Vagina (tissue), 2 donors: ENCODE data around the gene NELL1. TPM values are rescaled to one million over a fixed set of nuclear protein-coding genes. Genes with fewer than 3 reads are reported as not detected.

ENCODE experiments used
- DNase-seq, 2 donors: peaks; one replicate each; pipeline ENCODE4 v3.0.0-alpha.2; 2017; ENCODE audit errors: extremely low spot score in 2 of 2
- H3K27ac ChIP-seq: fragments of 200-600 bp; sonication (generic); one replicate; pipeline ENCODE4 v1.5.1; 2019
- H3K27me3 ChIP-seq: fragments of 200-600 bp; sonication (generic); one replicate; pipeline ENCODE4 v1.5.1; 2019
- H3K36me3 ChIP-seq, 2 donors: fragments of 200-600 bp; sonication (generic); one replicate each; pipeline ENCODE4 v1.5.1; 2017 to 2019
- H3K4me1 ChIP-seq: fragments of 200-600 bp; sonication (generic); one replicate; pipeline ENCODE4 v1.5.1; 2019
- H3K4me3 ChIP-seq, 2 donors: fragments of 200-600 bp; sonication (generic); 1 replicate in 1 of 2; 2 replicates in 1 of 2; pipeline ENCODE4 v1.5.1; 2016 to 2019
- H3K9me3 ChIP-seq: fragments of 200-600 bp; sonication (generic); one replicate; pipeline ENCODE4 v1.5.1; 2019
- CTCF ChIP-seq, 3 experiments: fragments of 450-650 bp in 2 of 3; fragments of 200-600 bp in 1 of 3; sonication (generic) in 1 of 3; IDR thresholded peaks; one replicate each; pipeline ENCODE4 v1.5.1; 2017 to 2019; ENCODE audit warnings: antibody characterized with exemption in 3 of 3, mild to moderate bottlenecking in 2 of 3, moderate library complexity in 2 of 3
- POLR2A ChIP-seq, 2 donors: fragments of 450-650 bp; IDR thresholded peaks; one replicate each; pipeline ENCODE4 v1.6.1; 2017; ENCODE audit warnings: antibody characterized with exemption in 2 of 2, mild to moderate bottlenecking in 2 of 2, moderate library complexity in 2 of 2
- POLR2AphosphoS5 ChIP-seq, 2 donors: sonication (generic); formaldehyde crosslinking; IDR thresholded peaks; one replicate each; pipeline ENCODE4 v1.9.0; 2017; ENCODE audit warnings: antibody characterized with exemption in 2 of 2, mild to moderate bottlenecking in 2 of 2, low read depth in 1 of 2; ENCODE audit not compliant: insufficient read depth in 1 of 2
- intact Hi-C: fragments of 100-400 bp; cut with DNase I; formaldehyde crosslinking; loops from one replicate; pipeline ENCODE4 v1.15.1; 2023
- total RNA-seq: library from RNA; depleted of rRNA; stranded (reverse); fragments of >200 nt; gene quantifications from one replicate; pipeline ENCODE4 v1.2.3, GENCODE V29; 2016

NELL1 gene
- total RNA-seq, 1 donor from 2014 or later, result 0.49 TPM

GRCh38 chr11:20875889-20876288, 206.5 kb downstream of the NELL1 start:
- H3K4me1 ChIP-seq, result no peaks in the 10 kb centered on the region
- no peak overlapping the region for H3K27ac ChIP-seq
- no peak for DNase-seq
- TF ChIP-seq POLR2A (IDR thresholded peaks at IDR 0.05), result no peak
- no peak for TF ChIP-seq POLR2AphosphoS5 (IDR thresholded peaks at IDR 0.05; ENCODE audit: insufficient read depth in 1 of 2, low read depth in 1 of 2)
- TF ChIP-seq CTCF (IDR thresholded peaks at IDR 0.05), result no peak
- intact Hi-C loops, result no loop called here
- H3K36me3 ChIP-seq, result no peaks in the 10 kb centered on the region
- no peaks in the 10 kb centered on the region for H3K27me3 ChIP-seq
- H3K9me3 ChIP-seq, result no peaks in the 10 kb centered on the region
- H3K4me3 ChIP-seq, result no peak overlapping the region

- DNase-seq, result no peak
- Histone ChIP-seq H3K36me3 (no peaks in the 10 kb centered on the region), H3K27ac (no peak overlapping the region), H3K4me3 (no peak overlapping the region), H3K9me3 (no peaks in the 10 kb centered on the region), H3K4me1 (no peaks in the 10 kb centered on the region), H3K27me3 (no peaks in the 10 kb centered on the region)
- intact Hi-C loops, result no loop called here
- TF ChIP-seq POLR2A (IDR thresholded peaks at IDR 0.05), result no peak
- no peak for TF ChIP-seq POLR2AphosphoS5 (IDR thresholded peaks at IDR 0.05; ENCODE audit: insufficient read depth in 1 of 2, low read depth in 1 of 2)
- no peak for TF ChIP-seq CTCF (IDR thresholded peaks at IDR 0.05)
Observed at GRCh38 chr11:20876738-20877137, 207.4 kb downstream of the NELL1 start.

- DNase-seq, result no peak
- intact Hi-C loops, result no loop called here
- H3K27me3 ChIP-seq, result no peaks in the 10 kb centered on the region
- TF ChIP-seq POLR2AphosphoS5 (IDR thresholded peaks at IDR 0.05; ENCODE audit: insufficient read depth in 1 of 2, low read depth in 1 of 2) (no peak), CTCF (IDR thresholded peaks at IDR 0.05) (no peak), POLR2A (IDR thresholded peaks at IDR 0.05) (no peak)
- no peaks in the 10 kb centered on the region for H3K4me1 ChIP-seq
- no peak overlapping the region for H3K4me3 ChIP-seq
- H3K36me3 ChIP-seq, result no peaks in the 10 kb centered on the region
- H3K27ac ChIP-seq, result no peak overlapping the region
- no peaks in the 10 kb centered on the region for H3K9me3 ChIP-seq
Observed at GRCh38 chr11:20880094-20880493, 210.7 kb downstream of the NELL1 start.

- DNase-seq, result no peak
Observed at GRCh38 chr11:20881328-20882079, 212.1 kb downstream of the NELL1 start.

More at GRCh38 chr11:20881328-20882079, 212.1 kb downstream of the NELL1 start:
- no peak overlapping the region for H3K27ac ChIP-seq
- H3K4me1 ChIP-seq, result no peaks in the 10 kb centered on the region
- no peaks in the 10 kb centered on the region for H3K27me3 ChIP-seq
- no peaks in the 10 kb centered on the region for H3K36me3 ChIP-seq
- no peak overlapping the region for H3K4me3 ChIP-seq
- intact Hi-C loops, result no loop called here
- TF ChIP-seq CTCF (IDR thresholded peaks at IDR 0.05) (no peak), POLR2A (IDR thresholded peaks at IDR 0.05) (no peak), POLR2AphosphoS5 (IDR thresholded peaks at IDR 0.05; ENCODE audit: insufficient read depth in 1 of 2, low read depth in 1 of 2) (no peak)
- no peaks in the 10 kb centered on the region for H3K9me3 ChIP-seq
